H9 (cell line): Measurements from ENCODE around the gene MYMX. TPM values are rescaled to one million over a fixed set of nuclear protein-coding genes. Genes with fewer than 3 reads are reported as not detected.

Experiments used
- DNase-seq: peaks from one replicate; pipeline ENCODE4 v3.0.0-alpha.2; 2017
- H2AFZ ChIP-seq: one replicate; pipeline ENCODE4 v1.6.1; 2013; ENCODE audit warnings: mild to moderate bottlenecking, low read length, control low read depth, moderate library complexity
- H2AK5ac ChIP-seq: 2 replicates; pipeline ENCODE4 v1.6.1; 2013; ENCODE audit warnings: low read length, control low read depth, mixed read lengths; ENCODE audit not compliant: insufficient read length
- H2BK120ac ChIP-seq: one replicate; pipeline ENCODE4 v1.6.1; 2013; ENCODE audit warnings: low read depth, mild to moderate bottlenecking, low read length, control low read depth, inconsistent platforms; ENCODE audit not compliant: poor library complexity, severe bottlenecking
- H2BK12ac ChIP-seq: 2 replicates; pipeline ENCODE4 v1.6.1; 2013; ENCODE audit warnings: low read length, control low read depth, mixed read lengths, low read depth; ENCODE audit not compliant: insufficient read length
- H2BK15ac ChIP-seq: 2 replicates; pipeline ENCODE4 v1.6.1; 2013; ENCODE audit warnings: low read depth, low read length, control low read depth
- H2BK20ac ChIP-seq: one replicate; pipeline ENCODE4 v1.6.1; 2013; ENCODE audit warnings: low read depth, mild to moderate bottlenecking, low read length, control low read depth, inconsistent platforms; ENCODE audit not compliant: poor library complexity, severe bottlenecking
- H2BK5ac ChIP-seq: 2 replicates; pipeline ENCODE4 v1.6.1; 2013; ENCODE audit warnings: low read length, control low read depth, mixed read lengths; ENCODE audit not compliant: insufficient read length
- H3K14ac ChIP-seq: 2 replicates; pipeline ENCODE4 v1.6.1; 2013; ENCODE audit warnings: low read length, control low read depth; ENCODE audit not compliant: insufficient read depth
- H3K18ac ChIP-seq: 2 replicates; pipeline ENCODE4 v1.6.1; 2013; ENCODE audit warnings: low read depth, mild to moderate bottlenecking, mixed read lengths, low read length, control low read depth; ENCODE audit not compliant: insufficient read length
- H3K23ac ChIP-seq: 2 replicates; pipeline ENCODE4 v1.6.1; 2013; ENCODE audit warnings: low read length, control low read depth, mixed read lengths, low read depth; ENCODE audit not compliant: insufficient read length
- H3K23me2 ChIP-seq: 2 replicates; pipeline ENCODE4 v1.6.1; 2013; ENCODE audit warnings: low read depth, mild to moderate bottlenecking, mixed read lengths, low read length, control low read depth; ENCODE audit not compliant: insufficient read length, poor library complexity, severe bottlenecking
- H3K27ac ChIP-seq: 2 replicates; pipeline ENCODE4 v1.5.1; 2013; ENCODE audit warnings: low read length, control low read depth, mixed read lengths, low read depth; ENCODE audit not compliant: insufficient read length
- H3K27me3 ChIP-seq: 2 replicates; pipeline ENCODE4 v1.6.1; 2013; ENCODE audit warnings: low read length, control low read depth, inconsistent platforms; ENCODE audit not compliant: insufficient read depth
- H3K4ac ChIP-seq: 2 replicates; pipeline ENCODE4 v1.6.1; 2013; ENCODE audit warnings: low read depth, mild to moderate bottlenecking, control low read depth, inconsistent platforms, low read length, moderate library complexity
- H3K4me1 ChIP-seq: 2 replicates; pipeline ENCODE4 v1.6.1; 2013; ENCODE audit warnings: low read length, control low read depth, inconsistent platforms; ENCODE audit not compliant: insufficient read depth
- H3K4me2 ChIP-seq: 2 replicates; pipeline ENCODE4 v1.6.1; 2013; ENCODE audit warnings: low read length, control low read depth, mixed read lengths; ENCODE audit not compliant: insufficient read length, insufficient read depth
- H3K56ac ChIP-seq: 2 replicates; pipeline ENCODE4 v1.6.1; 2013; ENCODE audit warnings: low read depth, mild to moderate bottlenecking, mixed read lengths, low read length, control low read depth; ENCODE audit not compliant: insufficient read length
- H3K79me1 ChIP-seq: 2 replicates; pipeline ENCODE4 v1.6.1; 2013; ENCODE audit warnings: low read depth, mild to moderate bottlenecking, moderate library complexity, low read length, control low read depth, inconsistent platforms; ENCODE audit not compliant: insufficient read depth, poor library complexity, severe bottlenecking
- H3K79me2 ChIP-seq: 2 replicates; pipeline ENCODE4 v1.6.1; 2013; ENCODE audit warnings: low read length, control low read depth, inconsistent platforms; ENCODE audit not compliant: insufficient read depth
- H3K9ac ChIP-seq: 2 replicates; pipeline ENCODE4 v1.6.1; 2013; ENCODE audit warnings: low read length, control low read depth, mixed read lengths; ENCODE audit not compliant: insufficient read length; ENCODE audit errors: extremely low read depth
- H3K9me3 ChIP-seq: one replicate; pipeline ENCODE4 v1.6.1; 2013; ENCODE audit warnings: low read depth, low read length, inconsistent platforms; ENCODE audit not compliant: control insufficient read depth
- H3T11ph ChIP-seq: one replicate; pipeline ENCODE4 v1.6.1; 2013; ENCODE audit warnings: mild to moderate bottlenecking, low read length, control low read depth, inconsistent platforms
- H4K20me1 ChIP-seq: one replicate; pipeline ENCODE4 v1.6.1; 2013; ENCODE audit not compliant: control insufficient read depth, insufficient read length, insufficient read depth
- H4K5ac ChIP-seq: 2 replicates; pipeline ENCODE4 v1.6.1; 2013; ENCODE audit warnings: low read depth, mild to moderate bottlenecking, mixed read lengths, low read length, control low read depth; ENCODE audit not compliant: insufficient read length
- H4K8ac ChIP-seq: replicated peaks from 2 replicates; pipeline ENCODE4 v1.6.1; 2013; ENCODE audit warnings: low read length, control low read depth, mixed read lengths, low read depth; ENCODE audit not compliant: insufficient read length
- H4K91ac ChIP-seq: 2 replicates; pipeline ENCODE4 v1.6.1; 2013; ENCODE audit warnings: low read depth, mild to moderate bottlenecking, moderate library complexity, mixed read lengths, low read length, control low read depth; ENCODE audit not compliant: insufficient read length
- H3K27ac Mint-ChIP-seq, 3 experiments: 2 replicates in 2 of 3; 3 replicates in 1 of 3; pipeline ENCODE4 v1.8.0; 2020 to 2021; ENCODE audit warnings: mixed read lengths in 3 of 3, mild to moderate bottlenecking in 1 of 3, moderate library complexity in 1 of 3
- H3K27me3 Mint-ChIP-seq: 2 replicates; pipeline ENCODE4 v1.8.0; 2021; ENCODE audit warnings: low read depth, mild to moderate bottlenecking, moderate library complexity, mixed read lengths
- H3K36me3 Mint-ChIP-seq, 3 experiments: 2 replicates in 2 of 3; 3 replicates in 1 of 3; pipeline ENCODE4 v1.8.0; 2020 to 2021; ENCODE audit warnings: low read depth in 3 of 3, mixed read lengths in 3 of 3; ENCODE audit not compliant: insufficient read depth in 1 of 3
- H3K4me1 Mint-ChIP-seq, 2 experiments: 2 replicates each; pipeline ENCODE4 v1.8.0; 2020; ENCODE audit warnings: mixed read lengths in 2 of 2
- H3K4me3 Mint-ChIP-seq, 2 experiments: 2 replicates in 1 of 2; 3 replicates in 1 of 2; pipeline ENCODE4 v1.8.0; 2020 to 2021; ENCODE audit warnings: mild to moderate bottlenecking in 2 of 2, mixed read lengths in 2 of 2, moderate library complexity in 1 of 2
- H3K9me3 Mint-ChIP-seq, 2 experiments: 2 replicates in 1 of 2; 3 replicates in 1 of 2; pipeline ENCODE4 v1.8.0; 2020; ENCODE audit warnings: mild to moderate bottlenecking in 2 of 2, mixed read lengths in 2 of 2, moderate library complexity in 1 of 2
- WGBS: extraction: QIAGEN DNeasy Blood & Tissue Kit; methylation state at CpG from one replicate; pipeline ENCODE4 v1.1.7; 2013; ENCODE audit warnings: missing lambda C conversion rate, low lambda C conversion rate, mixed read lengths; ENCODE audit not compliant: insufficient read length; ENCODE audit errors: extremely low coverage; 5-methylcytosine and 5-hydroxymethylcytosine counted together
- total RNA-seq: library from RNA; stranded (reverse); gene quantifications from 2 replicates; pipeline ENCODE4 v1.2.1, GENCODE V29; 2021
- TF ChIP-seq, protein P1 (sequence below): fragments of 200-600 bp; sonication (generic); conservative IDR thresholded peaks from 3 replicates; pipeline ENCODE4 v1.8.0; 2021; ENCODE audit warnings: antibody characterized with exemption, mild to moderate bottlenecking

Gene MYMX
- total RNA-seq, 1 experiment from 2014 or later, result 1.1 TPM

DNA sequence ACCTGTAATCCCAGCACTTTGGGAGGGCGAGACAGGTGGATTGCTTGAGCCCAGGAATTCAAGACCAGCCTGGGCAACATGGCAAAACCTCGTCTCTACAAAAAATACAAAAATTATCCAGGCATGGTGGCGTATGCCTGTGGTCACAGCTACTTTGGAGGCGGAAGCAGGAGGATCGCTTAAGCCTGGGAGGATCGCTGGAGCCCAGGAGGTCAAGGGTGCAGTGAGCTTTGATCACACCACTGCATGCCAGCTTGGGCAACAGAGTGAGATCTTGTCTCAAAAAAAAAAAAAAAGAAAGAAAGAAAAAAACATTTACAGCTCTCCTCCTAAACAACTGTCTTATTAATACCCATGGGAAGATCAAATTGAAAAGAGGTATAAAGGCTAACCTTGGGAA lies 8.8 kb upstream of the MYMX start:
- no peaks in the 10 kb centered on the region for H3K23me2 ChIP-seq
- H2BK120ac ChIP-seq, result no peak overlapping the region
- peak overlapping the region in 2 of 3 experiments; percentile 12 to 44; a peak in 3 of 7 replicates for H3K27ac Mint-ChIP-seq
- H3K79me1 ChIP-seq, result no peaks in the 10 kb centered on the region
- no peak overlapping the region for H4K91ac ChIP-seq
- no peak overlapping the region for H3K4me2 ChIP-seq
- H3K56ac ChIP-seq, result no peak overlapping the region
- H3K14ac ChIP-seq, result no peak overlapping the region
- no peak overlapping the region for H4K8ac ChIP-seq
- H2AFZ ChIP-seq, result no peak overlapping the region
- DNase-seq, result no peak
- no peak overlapping the region for H3K9ac ChIP-seq
- H3K4me1 Mint-ChIP-seq, result peaks cover 38 to 44% of the 10 kb centered on the region in 2 experiments
- TF ChIP-seq, protein P1, sequence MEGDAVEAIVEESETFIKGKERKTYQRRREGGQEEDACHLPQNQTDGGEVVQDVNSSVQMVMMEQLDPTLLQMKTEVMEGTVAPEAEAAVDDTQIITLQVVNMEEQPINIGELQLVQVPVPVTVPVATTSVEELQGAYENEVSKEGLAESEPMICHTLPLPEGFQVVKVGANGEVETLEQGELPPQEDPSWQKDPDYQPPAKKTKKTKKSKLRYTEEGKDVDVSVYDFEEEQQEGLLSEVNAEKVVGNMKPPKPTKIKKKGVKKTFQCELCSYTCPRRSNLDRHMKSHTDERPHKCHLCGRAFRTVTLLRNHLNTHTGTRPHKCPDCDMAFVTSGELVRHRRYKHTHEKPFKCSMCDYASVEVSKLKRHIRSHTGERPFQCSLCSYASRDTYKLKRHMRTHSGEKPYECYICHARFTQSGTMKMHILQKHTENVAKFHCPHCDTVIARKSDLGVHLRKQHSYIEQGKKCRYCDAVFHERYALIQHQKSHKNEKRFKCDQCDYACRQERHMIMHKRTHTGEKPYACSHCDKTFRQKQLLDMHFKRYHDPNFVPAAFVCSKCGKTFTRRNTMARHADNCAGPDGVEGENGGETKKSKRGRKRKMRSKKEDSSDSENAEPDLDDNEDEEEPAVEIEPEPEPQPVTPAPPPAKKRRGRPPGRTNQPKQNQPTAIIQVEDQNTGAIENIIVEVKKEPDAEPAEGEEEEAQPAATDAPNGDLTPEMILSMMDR, result no peak
- H3K9me3 ChIP-seq, result no peaks in the 10 kb centered on the region
- no peaks in the 10 kb centered on the region; a peak in 1 of 7 replicates for H3K36me3 Mint-ChIP-seq
- no peak overlapping the region for H4K5ac ChIP-seq
- H3K4ac ChIP-seq, result no peak overlapping the region
- H2BK5ac ChIP-seq, result no peak overlapping the region
- H3K27ac ChIP-seq, result no peak overlapping the region
- no peak overlapping the region for H3K18ac ChIP-seq
- no peak overlapping the region for H2AK5ac ChIP-seq
- no peaks in the 10 kb centered on the region for H3K79me2 ChIP-seq
- WGBS, result no CpG with 5 or more reads among the region's 6 CpGs
- no peaks in the 10 kb centered on the region for H3K9me3 Mint-ChIP-seq
- H3K27me3 Mint-ChIP-seq, result no peaks in the 10 kb centered on the region
- H2BK20ac ChIP-seq, result no peak overlapping the region
- H3K4me1 ChIP-seq, result peaks cover 5% of the 10 kb centered on the region
- no peak overlapping the region for H2BK15ac ChIP-seq
- H2BK12ac ChIP-seq, result no peak overlapping the region
- no peaks in the 10 kb centered on the region for H4K20me1 ChIP-seq
- H3T11ph ChIP-seq, result no peak overlapping the region
- no peak overlapping the region for H3K4me3 Mint-ChIP-seq
- H3K23ac ChIP-seq, result no peak overlapping the region
- no peaks in the 10 kb centered on the region for H3K27me3 ChIP-seq
